ENCODE results near the gene NFAT5.

The NFAT5 gene

DNA sequence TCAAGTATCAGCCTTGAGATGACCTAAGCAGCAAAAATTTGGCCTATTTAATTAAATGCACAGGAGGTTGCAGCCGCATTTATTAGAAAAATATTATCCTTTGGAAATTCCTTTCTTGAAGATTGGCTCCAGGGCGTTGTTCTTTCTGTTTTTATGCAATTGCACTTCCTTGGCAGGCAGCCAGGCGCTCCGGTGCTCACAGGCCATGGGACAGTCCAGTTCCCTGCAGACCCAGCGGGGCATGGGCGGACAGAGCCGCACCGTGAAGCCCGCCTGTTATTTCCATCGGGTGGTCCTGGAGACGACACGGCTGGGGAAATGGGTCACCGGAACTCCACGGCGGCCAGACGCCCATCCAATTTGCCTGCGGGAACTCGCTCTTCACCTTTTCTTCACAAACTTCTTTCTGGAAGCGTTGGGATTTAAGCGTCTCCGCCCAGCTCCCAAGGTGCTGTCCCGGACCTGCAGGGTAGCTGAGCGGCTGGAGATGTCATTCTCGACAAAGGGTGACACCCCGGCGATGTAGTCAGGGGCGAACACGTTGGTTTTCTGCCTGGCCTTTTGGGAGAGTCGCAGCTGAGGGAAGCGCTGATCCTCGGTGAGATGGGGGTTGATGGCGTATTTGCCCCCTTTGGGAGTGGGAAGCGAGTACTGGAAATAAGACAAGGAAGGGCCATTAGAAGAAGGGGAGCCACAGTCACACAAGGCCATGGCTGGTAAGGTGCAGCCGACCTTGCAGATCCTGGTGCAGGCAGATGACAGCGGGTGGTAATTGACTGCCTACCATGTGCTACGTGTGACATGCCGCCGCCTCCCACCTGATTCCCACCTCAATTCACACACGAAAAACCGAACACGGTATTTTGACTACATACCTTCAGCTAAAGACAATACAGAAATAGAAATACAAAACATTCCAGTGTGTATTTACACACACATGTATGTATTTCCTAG lies 176.5 kb downstream of the NFAT5 start:
- DNase-seq (ENCODE audit: low read depth): no peak

DNA sequence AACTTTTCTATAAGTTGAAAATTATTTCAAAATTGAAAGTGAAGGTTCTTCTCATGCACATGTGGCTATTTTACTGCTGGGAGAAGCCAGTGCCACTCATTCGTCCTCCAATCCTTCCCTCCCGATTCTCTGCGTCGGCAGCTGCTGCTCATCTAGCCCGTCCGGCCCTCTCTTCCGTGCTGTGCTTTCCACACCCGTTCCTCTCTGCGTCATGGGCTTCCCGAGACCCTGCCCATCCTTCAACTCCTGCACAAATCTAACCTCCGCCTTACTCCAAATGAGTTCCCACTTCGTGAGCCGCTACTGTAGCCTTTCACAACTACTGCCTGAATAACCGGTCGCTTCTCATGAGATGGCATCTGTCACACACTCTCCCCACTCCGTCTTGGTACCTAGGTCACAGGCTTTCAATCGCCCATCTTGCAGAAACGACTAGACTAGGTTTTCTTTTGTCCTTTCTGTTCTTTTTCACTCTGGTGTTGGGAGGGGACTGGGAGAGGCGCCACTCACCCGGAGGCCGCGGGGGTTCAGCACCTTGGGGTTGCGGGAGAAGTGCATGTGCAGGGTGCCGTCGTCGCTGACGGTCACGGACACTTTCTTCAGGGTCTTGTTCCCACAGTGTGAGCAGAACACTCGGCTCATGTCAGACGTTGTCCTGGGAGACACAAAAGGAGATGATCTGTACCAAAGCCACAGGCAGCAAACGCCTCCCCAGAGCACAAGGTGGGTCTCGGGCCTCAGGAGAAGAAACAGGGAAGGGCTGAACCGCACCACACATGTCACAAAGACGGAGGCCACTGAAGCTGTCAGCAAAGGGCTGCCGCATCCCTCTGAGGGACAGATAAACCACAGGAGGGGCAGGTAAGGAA lies 178.8 kb downstream of the NFAT5 start:
- DNase-seq (ENCODE audit: low read depth): no peak

DNA sequence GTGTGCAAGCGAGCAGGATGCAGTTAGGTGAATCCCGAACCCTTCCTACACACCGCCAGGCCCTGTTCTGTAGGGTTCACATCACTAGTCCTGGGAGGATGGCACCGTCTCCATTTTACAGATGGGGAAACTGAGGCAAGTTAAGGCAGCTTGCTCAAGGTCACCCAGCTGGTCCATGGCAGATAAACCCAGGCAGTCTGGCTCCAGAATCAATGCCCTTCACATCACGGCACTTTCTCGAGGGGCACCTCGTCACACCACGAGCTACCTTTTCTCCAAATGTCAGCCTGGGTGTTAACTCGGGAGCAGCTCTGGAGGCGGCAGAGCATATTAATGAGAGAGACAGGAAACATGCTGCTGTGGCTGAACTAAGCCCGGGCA lies 179.5 kb downstream of the NFAT5 start:
- DNase-seq (ENCODE audit: low read depth): no peak

DNA sequence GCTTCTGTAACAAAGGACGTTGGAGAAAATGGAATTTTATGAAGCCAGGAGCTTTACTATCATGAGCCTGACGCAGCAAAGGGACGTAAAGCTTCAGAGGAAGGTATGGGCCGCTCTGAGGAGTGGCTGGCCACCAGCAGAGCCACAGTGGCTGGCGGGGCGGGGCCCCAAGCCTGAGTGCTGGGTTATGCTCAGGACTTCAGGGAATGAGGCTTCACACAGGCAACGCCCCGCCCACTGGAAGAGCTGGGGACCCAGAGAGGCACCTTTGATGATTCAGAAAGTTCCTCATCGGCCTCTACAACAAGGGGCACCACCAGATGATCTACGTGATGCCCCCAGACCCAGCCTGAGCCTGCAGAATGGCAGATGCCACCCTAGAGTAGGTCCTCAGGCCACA lies 180.2 kb downstream of the NFAT5 start:
- DNase-seq (ENCODE audit: low read depth): no peak

DNA sequence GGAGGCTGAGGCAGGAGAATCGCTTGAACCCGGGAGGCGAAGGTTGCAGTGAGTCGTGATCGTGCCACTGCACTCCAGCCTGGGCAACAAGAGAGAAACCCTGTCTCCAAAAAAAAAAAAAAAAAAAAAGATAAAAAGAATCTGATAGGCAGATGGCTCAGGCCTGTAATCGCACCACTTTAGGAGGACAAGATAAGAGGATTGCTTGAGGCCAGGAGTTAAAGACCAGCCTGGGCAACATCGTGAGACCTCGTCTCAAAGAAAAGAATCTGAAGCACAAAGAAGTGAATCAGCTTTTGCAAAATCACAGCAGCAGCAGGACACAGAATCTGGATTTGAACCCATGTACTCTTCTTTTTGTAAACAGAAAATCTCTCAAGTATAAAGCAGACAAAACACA lies 181.3 kb downstream of the NFAT5 start:
- DNase-seq (ENCODE audit: low read depth): no peak

DNA sequence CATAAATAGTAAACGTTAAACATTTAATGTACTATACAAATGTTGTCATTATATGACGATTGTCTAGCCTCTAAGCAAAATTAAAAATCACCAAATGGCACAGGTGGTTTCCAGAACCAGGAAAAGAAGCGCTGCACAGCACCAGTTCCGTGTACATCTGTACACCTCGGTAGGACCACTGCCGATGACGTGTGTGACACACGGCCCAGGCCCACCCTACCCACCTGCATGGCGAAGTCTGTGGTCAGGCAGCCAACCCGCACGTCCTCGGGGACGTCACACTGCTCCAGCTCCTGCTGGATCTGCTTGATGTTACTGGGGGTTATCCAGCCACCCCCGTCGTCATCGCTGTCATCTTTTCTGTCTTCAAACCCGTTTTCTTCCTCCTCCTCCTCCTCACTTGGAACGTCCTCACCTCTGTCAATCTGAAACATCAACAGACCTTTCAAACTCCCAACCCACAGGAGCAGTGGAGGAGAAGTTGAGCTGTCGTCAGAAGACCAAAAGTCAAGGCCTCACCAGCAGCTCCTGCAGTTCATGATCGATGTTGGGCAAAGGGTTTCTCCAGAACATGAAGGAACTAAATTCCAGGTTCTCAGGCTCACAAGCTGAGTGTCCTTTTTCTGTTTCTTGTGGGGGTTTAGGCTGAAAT lies 183.1 kb downstream of the NFAT5 start:
- DNase-seq (ENCODE audit: low read depth): no peak

DNA sequence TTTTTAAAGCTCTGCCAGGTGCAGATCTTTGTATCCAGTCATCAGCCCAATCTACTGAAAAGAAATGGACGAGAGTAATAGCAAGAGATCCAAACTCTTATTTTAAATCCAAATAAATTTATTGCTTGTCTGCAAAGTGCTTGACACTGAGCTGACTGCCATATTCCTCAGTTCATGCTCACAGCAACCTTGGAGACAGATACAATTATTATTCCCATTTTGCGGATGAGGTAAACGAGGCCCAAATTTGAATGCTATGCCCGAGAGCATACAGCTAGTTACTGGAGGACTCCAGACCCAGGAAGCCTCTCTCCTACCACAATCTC lies 188.3 kb downstream of the NFAT5 start:
- no peak for DNase-seq (ENCODE audit: low read depth)
